Lower leg skin (tissue), 4 donors: ENCODE measurements around the gene LRP1B. TPM values are rescaled to one million over a fixed set of nuclear protein-coding genes. Genes with fewer than 3 reads are reported as not detected.

Experiments used
- DNase-seq, 2 donors: peaks; one replicate each; pipeline ENCODE4 v3.0.0-alpha.2; 2019; ENCODE audit warnings: low spot score in 2 of 2
- H3K4me3 ChIP-seq: fragments of 200-600 bp; sonication (generic); 2 replicates; pipeline ENCODE4 v1.5.1; 2017; ENCODE audit warnings: mild to moderate bottlenecking, low read depth; ENCODE audit not compliant: poor library complexity, severe bottlenecking
- POLR2A ChIP-seq, 2 donors: fragments of 450-650 bp; IDR thresholded peaks; one replicate each; pipeline ENCODE4 v1.6.1; 2016 to 2017; ENCODE audit warnings: antibody characterized with exemption in 2 of 2, mild to moderate bottlenecking in 1 of 2, moderate library complexity in 1 of 2
- WGBS, 2 donors: methylation state at CpG; one replicate each; pipeline ENCODE4 v1.1.5; 2018; 5-methylcytosine and 5-hydroxymethylcytosine counted together
- intact Hi-C: fragments of 100-400 bp; cut with DNase I; formaldehyde crosslinking; loops from one replicate; pipeline ENCODE4 v1.15.0; 2023; ENCODE audit warnings: low total_unique reads
- total RNA-seq, 4 donors: library from RNA; depleted of rRNA; stranded (reverse); fragments of >200 nt; gene quantifications; one replicate each; pipeline ENCODE4 v1.1.0, GENCODE V29; 2016
- TF ChIP-seq, protein P1 (sequence below), 3 donors: fragments of 450-650 bp; IDR thresholded peaks; one replicate each; pipeline ENCODE4 v1.5.1; 2016; ENCODE audit warnings: antibody characterized with exemption in 3 of 3, mild to moderate bottlenecking in 3 of 3, moderate library complexity in 2 of 3

LRP1B gene
- total RNA-seq, 4 donors from 2014 or later, result 0.80 to 1.6 (median 1.0) TPM

DNA sequence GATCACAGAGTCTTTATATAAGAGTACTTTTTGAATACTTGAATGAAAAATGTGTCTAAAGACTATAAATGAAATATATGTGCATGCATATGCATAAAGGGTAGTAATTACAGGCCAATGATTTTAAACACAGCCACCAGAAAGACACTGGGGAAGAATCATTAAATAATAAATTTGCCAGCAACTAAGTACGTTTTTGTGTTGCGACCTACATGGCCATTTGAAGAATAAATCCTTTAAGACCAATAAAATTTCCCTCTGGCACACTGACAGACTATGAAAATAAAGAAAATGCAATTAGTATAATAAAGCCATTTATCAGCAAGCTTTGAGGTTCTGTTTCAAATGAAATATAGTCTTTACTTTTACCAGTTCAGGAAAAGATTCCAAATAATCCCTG is 1413.3 kb downstream of the LRP1B start:
- no peak for DNase-seq
- TF ChIP-seq POLR2A (IDR thresholded peaks at IDR 0.05), result no peak
- TF ChIP-seq, protein P1, sequence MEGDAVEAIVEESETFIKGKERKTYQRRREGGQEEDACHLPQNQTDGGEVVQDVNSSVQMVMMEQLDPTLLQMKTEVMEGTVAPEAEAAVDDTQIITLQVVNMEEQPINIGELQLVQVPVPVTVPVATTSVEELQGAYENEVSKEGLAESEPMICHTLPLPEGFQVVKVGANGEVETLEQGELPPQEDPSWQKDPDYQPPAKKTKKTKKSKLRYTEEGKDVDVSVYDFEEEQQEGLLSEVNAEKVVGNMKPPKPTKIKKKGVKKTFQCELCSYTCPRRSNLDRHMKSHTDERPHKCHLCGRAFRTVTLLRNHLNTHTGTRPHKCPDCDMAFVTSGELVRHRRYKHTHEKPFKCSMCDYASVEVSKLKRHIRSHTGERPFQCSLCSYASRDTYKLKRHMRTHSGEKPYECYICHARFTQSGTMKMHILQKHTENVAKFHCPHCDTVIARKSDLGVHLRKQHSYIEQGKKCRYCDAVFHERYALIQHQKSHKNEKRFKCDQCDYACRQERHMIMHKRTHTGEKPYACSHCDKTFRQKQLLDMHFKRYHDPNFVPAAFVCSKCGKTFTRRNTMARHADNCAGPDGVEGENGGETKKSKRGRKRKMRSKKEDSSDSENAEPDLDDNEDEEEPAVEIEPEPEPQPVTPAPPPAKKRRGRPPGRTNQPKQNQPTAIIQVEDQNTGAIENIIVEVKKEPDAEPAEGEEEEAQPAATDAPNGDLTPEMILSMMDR (IDR thresholded peaks at IDR 0.05), result no peak
- WGBS, 2 donors, result 70 to 71% methylated on average over 2 of the region's 2 CpGs
- no peak overlapping the region for H3K4me3 ChIP-seq
- intact Hi-C loops, result no loop called here

DNA sequence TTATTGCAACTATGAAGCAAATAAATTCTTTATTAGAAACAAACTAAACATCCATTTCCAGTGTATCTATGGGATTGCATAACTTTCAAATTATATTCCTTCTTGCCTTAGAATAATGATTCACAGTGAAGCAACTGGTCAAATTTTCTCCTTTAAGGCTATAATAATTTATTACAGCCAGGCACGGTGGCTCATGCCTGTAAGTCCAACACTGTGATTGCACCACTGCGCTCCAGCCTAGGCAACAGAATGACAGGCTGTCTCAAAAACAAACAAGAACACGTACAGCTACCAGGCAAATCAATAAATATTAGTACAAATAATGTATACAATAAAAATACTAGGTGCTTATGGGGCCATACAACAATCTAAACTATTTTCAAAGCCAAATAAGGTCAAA is 1416.2 kb downstream of the LRP1B start:
- TF ChIP-seq, protein P1 (IDR thresholded peaks at IDR 0.05), result no peak
- TF ChIP-seq POLR2A (IDR thresholded peaks at IDR 0.05), result no peak
- H3K4me3 ChIP-seq, result no peak overlapping the region
- WGBS, 2 donors, result 84 to 87% methylated on average over 3 of the region's 3 CpGs
- DNase-seq, result no peak
- intact Hi-C loops, result no loop called here

DNA sequence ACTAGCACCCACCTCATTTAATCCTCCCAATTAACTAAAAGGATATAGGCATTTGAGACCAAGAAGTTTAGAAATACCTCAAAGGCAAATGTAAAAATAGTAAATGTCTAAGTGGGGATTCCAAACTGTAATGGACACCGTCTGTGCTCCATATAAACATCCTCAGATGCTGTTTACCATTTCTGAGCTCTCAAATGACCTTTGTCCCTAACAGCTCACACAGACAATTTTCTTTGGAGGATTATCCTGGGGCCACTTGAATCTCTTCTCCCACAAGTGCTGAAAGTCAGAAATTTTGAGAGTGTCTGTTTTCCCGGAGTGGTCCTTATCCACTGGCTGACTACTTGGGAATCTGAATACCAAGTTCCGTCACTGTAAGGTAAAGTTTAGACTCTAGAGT is 1418.9 kb downstream of the LRP1B start:
- H3K4me3 ChIP-seq, result no peak overlapping the region
- TF ChIP-seq, protein P1 (IDR thresholded peaks at IDR 0.05), result no peak
- TF ChIP-seq POLR2A (IDR thresholded peaks at IDR 0.05), result no peak
- intact Hi-C loops, result no loop called here
- 84 to 93% methylated on average over 3 of the region's 3 CpGs for WGBS, 2 donors
- DNase-seq, result no peak

DNA sequence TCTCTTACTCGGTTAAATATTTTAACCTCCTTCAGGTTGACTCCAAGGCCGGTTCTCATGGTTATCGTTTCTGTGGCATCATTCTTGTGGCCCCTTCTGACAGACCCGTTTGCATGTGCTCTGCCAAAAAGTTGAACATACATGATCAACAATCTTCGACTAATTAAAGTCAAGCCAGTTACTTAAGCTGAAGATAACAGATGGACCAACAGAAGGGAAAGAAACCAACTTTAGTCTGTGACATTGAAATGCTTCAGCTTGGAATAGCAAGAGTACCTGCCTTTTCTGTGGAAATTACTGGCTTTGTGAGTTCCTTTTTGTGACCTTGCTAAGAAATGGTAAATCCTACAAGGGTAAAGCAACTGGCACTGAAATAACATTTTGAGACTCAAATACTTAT is 1429.1 kb downstream of the LRP1B start:
- TF ChIP-seq POLR2A (IDR thresholded peaks at IDR 0.05), result no peak
- TF ChIP-seq, protein P1 (IDR thresholded peaks at IDR 0.05), result no peak
- no peak overlapping the region for H3K4me3 ChIP-seq
- DNase-seq, result no peak
- intact Hi-C loops, result no loop called here
- WGBS, 2 donors, result 89 to 93% methylated on average over 5 of the region's 5 CpGs

- no peak overlapping the region for H3K4me3 ChIP-seq
- DNase-seq, result no peak
- 80 to 85% methylated on average over 2 of the region's 2 CpGs for WGBS, 2 donors
- TF ChIP-seq, protein P1 (IDR thresholded peaks at IDR 0.05), result no peak
- no peak for TF ChIP-seq POLR2A (IDR thresholded peaks at IDR 0.05)
- intact Hi-C loops, result no loop called here
Measured at GRCh38 chr2:140698636-140699035, 1432.2 kb downstream of the LRP1B start.

GRCh38 chr2:140696449-140696848 is 1434.4 kb downstream of the LRP1B start:
- WGBS, 2 donors, result 89 to 91% methylated on average over 3 of the region's 3 CpGs
- H3K4me3 ChIP-seq, result no peak overlapping the region
- intact Hi-C loops, result no loop called here
- TF ChIP-seq POLR2A (IDR thresholded peaks at IDR 0.05), result no peak
- TF ChIP-seq, protein P1 (IDR thresholded peaks at IDR 0.05), result no peak
- no peak for DNase-seq
